Measurements from ENCODE around the gene IFIT1.
"Not testable (repeated sequence)": the region's sequence is repeated elsewhere in the genome, so short reads cannot be mapped to it uniquely, and the experiment has no call there.

IFIT1 gene

DNA sequence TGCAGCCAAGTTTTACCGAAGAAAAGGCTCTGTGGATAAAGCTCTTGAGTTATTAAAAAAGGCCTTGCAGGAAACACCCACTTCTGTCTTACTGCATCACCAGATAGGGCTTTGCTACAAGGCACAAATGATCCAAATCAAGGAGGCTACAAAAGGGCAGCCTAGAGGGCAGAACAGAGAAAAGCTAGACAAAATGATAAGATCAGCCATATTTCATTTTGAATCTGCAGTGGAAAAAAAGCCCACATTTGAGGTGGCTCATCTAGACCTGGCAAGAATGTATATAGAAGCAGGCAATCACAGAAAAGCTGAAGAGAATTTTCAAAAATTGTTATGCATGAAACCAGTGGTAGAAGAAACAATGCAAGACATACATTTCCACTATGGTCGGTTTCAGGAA, 10.6 kb downstream of the IFIT1 start:
- Histone ChIP-seq H3K4me3 (ENCODE audit: low read length in 2 of 2) (no peak overlapping the region), H3K27ac (ENCODE audit: low read length) (no peak overlapping the region), H3K27me3 (ENCODE audit: control insufficient read depth in 1 of 2, insufficient read depth in 2 of 2, low read length in 2 of 2) (no peaks in the 10 kb centered on the region), H3K36me3 (ENCODE audit: control insufficient read depth in 2 of 2, insufficient read depth in 2 of 2, low read length in 2 of 2) (peaks cover 14 to 16% of the 10 kb centered on the region in 2 donors), H3K9me3 (ENCODE audit: control insufficient read depth in 2 of 2, low read length in 2 of 2) (no peaks in the 10 kb centered on the region), H3K9ac (ENCODE audit: low read length in 2 of 2) (no peak overlapping the region), H3K4me1 (ENCODE audit: control insufficient read depth, insufficient read depth, low read length) (no peaks in the 10 kb centered on the region)

DNA sequence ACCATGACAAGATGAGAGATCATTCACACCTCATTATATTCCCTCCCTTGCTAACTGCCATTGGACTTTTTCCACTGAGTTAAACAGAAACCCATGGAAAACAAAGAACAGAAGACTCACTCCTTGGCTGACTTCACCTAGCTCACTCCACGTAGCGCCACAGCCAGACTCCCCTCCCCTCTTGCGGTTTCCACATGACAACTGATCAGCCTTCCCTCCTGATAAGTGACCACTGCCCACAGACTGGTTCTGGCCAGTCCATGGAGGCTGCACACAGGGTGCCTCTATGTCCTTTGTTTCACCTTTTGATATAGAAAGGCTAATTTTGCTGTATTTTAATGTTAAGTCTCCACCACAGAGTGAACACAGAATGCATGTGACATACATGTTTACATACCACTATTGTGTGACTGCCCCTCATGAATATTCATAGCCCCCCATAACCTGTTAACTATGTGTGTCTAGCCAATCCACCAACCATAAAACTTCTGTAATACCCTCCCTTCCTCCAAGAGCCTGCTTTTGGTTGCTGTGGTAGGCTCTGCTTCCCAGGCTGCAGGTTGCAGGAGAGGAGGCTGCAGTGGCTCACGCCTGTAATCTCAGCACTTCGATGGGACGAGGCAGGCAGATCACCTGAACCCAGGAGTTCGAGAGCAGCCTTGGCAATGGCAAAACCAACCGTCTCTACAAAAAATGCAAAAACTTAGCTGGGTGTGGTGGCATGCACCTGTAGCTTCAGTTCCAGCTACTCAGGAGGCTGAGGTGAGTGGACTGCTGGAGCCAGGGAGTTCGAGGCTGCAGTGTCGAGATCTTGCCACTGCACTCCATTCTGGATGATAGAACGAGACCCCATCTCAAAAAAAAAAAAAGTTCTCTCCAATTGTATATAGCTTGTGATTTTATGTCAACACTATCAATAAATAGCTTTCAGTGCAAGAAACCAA, 12.0 kb downstream of the IFIT1 start:
- H3K27ac ChIP-seq (ENCODE audit: low read length), result no peak overlapping the region
- no peaks in the 10 kb centered on the region for H3K9me3 ChIP-seq (ENCODE audit: control insufficient read depth in 2 of 2, low read length in 2 of 2)
- H3K4me1 ChIP-seq (ENCODE audit: control insufficient read depth, insufficient read depth, low read length), result no peaks in the 10 kb centered on the region
- H3K27me3 ChIP-seq (ENCODE audit: control insufficient read depth in 1 of 2, insufficient read depth in 2 of 2, low read length in 2 of 2), result no peaks in the 10 kb centered on the region
- H3K4me3 ChIP-seq (ENCODE audit: low read length in 2 of 2), result no peak overlapping the region
- peaks cover 14 to 16% of the 10 kb centered on the region in 2 donors for H3K36me3 ChIP-seq (ENCODE audit: control insufficient read depth in 2 of 2, insufficient read depth in 2 of 2, low read length in 2 of 2)
- no peak overlapping the region for H3K9ac ChIP-seq (ENCODE audit: low read length in 2 of 2)

DNA sequence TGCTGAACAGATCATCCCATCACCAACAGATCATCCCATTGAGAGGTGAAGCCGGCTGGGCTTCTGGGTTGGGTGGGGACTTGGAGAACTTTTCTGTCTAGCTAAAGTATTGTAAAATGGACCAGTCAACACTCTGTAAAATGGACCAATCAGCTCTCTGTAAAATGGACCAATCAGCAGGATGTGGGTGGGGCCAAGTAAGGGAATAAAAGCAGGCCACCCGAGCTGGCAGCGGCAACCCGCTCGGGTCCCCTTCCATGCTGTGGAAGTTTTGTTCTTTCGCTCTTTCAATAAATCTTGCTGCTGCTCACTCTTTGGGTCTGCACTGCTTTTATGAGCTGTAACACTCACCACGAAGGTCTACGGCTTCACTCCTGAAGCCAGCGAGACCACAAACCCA, 13.8 kb downstream of the IFIT1 start:
- not testable (repeated sequence) for H3K27ac ChIP-seq (ENCODE audit: low read length); H3K9ac ChIP-seq (ENCODE audit: low read length in 2 of 2); H3K4me3 ChIP-seq (ENCODE audit: low read length in 2 of 2); H3K9me3 ChIP-seq (ENCODE audit: control insufficient read depth in 2 of 2, low read length in 2 of 2); H3K4me1 ChIP-seq (ENCODE audit: control insufficient read depth, insufficient read depth, low read length); H3K27me3 ChIP-seq (ENCODE audit: control insufficient read depth in 1 of 2, insufficient read depth in 2 of 2, low read length in 2 of 2)
- H3K36me3 ChIP-seq (ENCODE audit: control insufficient read depth in 2 of 2, insufficient read depth in 2 of 2, low read length in 2 of 2), result peaks cover 14 to 16% of the 10 kb centered on the region in 2 donors

DNA sequence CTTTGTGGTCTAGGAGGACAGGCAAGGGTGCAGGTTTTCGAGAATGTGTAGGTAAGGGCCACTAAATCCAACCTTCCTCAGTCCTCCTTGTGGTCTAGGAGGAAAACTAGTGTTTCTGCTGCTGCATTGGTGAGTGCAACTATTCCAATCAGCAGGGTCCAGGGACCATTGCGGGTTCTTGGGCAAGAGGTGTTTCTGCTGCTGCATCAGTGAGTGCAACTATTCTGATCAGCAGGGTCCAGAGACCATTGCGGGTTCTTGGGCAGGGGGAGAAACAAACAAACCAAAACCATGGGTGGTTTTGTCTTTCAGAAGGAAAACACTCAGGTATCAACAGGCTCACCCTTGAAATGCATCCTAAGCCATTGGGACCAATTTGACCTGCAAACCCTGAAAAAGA, 15.4 kb downstream of the IFIT1 start:
- H3K27me3 ChIP-seq (ENCODE audit: control insufficient read depth in 1 of 2, insufficient read depth in 2 of 2, low read length in 2 of 2); H3K4me1 ChIP-seq (ENCODE audit: control insufficient read depth, insufficient read depth, low read length); H3K9ac ChIP-seq (ENCODE audit: low read length in 2 of 2); H3K27ac ChIP-seq (ENCODE audit: low read length); H3K4me3 ChIP-seq (ENCODE audit: low read length in 2 of 2); H3K9me3 ChIP-seq (ENCODE audit: control insufficient read depth in 2 of 2, low read length in 2 of 2): not testable (repeated sequence)
- peaks cover 5 to 12% of the 10 kb centered on the region in 2 donors for H3K36me3 ChIP-seq (ENCODE audit: control insufficient read depth in 2 of 2, insufficient read depth in 2 of 2, low read length in 2 of 2)

DNA sequence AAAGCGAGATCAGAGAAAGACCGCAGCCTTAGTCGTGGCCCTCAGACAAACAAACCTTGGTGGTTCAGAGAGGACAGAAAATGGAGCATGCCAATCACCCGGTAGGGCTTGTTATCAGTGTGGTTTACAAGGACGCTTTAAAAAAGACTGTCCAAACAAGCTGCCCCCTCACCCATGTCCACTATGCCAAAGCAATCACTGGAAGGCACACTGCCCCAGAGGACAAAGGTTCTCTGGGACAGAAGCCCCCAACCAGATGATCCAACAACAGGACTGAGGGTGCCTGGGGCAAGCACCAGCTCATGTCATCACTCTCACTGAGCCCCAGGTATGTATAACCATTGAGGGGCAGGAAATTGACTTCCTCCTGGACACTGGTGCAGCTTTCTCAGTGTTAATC, 16.9 kb downstream of the IFIT1 start:
- not testable (repeated sequence) for H3K27ac ChIP-seq (ENCODE audit: low read length); H3K4me3 ChIP-seq (ENCODE audit: low read length in 2 of 2); H3K36me3 ChIP-seq (ENCODE audit: control insufficient read depth in 2 of 2, insufficient read depth in 2 of 2, low read length in 2 of 2); H3K4me1 ChIP-seq (ENCODE audit: control insufficient read depth, insufficient read depth, low read length); H3K27me3 ChIP-seq (ENCODE audit: control insufficient read depth in 1 of 2, insufficient read depth in 2 of 2, low read length in 2 of 2); H3K9ac ChIP-seq (ENCODE audit: low read length in 2 of 2); H3K9me3 ChIP-seq (ENCODE audit: control insufficient read depth in 2 of 2, low read length in 2 of 2)

DNA sequence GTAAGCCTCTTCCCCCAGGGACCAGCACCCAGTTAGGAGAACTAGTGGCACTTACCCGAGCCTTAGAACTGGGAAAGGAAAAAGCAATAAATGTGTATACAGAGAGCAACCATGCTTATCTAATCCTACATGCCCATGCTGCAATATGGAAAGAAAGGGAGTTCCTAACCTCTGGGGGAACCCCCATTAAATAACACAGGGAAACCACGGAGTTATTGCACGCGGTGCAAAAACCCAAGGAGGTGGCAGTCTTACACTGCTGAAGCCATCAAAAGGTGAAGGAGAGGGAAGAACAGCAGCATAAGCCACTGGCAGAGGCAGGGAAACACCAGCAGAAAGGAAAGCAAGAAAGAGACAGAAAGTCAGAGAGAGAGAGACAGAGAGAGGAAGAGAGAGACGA, 18.1 kb downstream of the IFIT1 start:
- H3K27me3 ChIP-seq (ENCODE audit: control insufficient read depth in 1 of 2, insufficient read depth in 2 of 2, low read length in 2 of 2); H3K4me1 ChIP-seq (ENCODE audit: control insufficient read depth, insufficient read depth, low read length); H3K4me3 ChIP-seq (ENCODE audit: low read length in 2 of 2); H3K9ac ChIP-seq (ENCODE audit: low read length in 2 of 2); H3K36me3 ChIP-seq (ENCODE audit: control insufficient read depth in 2 of 2, insufficient read depth in 2 of 2, low read length in 2 of 2); H3K27ac ChIP-seq (ENCODE audit: low read length); H3K9me3 ChIP-seq (ENCODE audit: control insufficient read depth in 2 of 2, low read length in 2 of 2): not testable (repeated sequence)

DNA sequence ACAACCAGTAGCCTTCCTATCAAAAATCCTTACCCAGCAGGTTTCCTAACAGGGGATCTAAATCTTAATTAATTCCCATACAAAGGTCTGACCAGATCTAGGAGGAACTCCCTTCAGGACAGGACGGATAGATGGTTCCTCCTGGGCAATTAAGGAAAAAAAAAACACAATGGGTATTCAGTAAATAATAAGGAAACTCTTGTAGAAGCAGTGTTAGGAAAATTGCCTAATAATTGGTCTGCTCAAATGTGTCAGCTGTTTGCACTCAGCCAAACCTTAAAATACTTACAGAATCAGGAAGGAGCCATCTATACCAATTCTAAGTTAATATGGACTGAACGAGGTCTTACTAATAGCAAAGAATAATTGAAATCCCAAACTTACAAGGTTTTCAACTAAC, 18.7 kb downstream of the IFIT1 start:
- not testable (repeated sequence) for H3K36me3 ChIP-seq (ENCODE audit: control insufficient read depth in 2 of 2, insufficient read depth in 2 of 2, low read length in 2 of 2); H3K9me3 ChIP-seq (ENCODE audit: control insufficient read depth in 2 of 2, low read length in 2 of 2); H3K27ac ChIP-seq (ENCODE audit: low read length); H3K4me3 ChIP-seq (ENCODE audit: low read length in 2 of 2); H3K27me3 ChIP-seq (ENCODE audit: control insufficient read depth in 1 of 2, insufficient read depth in 2 of 2, low read length in 2 of 2); H3K4me1 ChIP-seq (ENCODE audit: control insufficient read depth, insufficient read depth, low read length); H3K9ac ChIP-seq (ENCODE audit: low read length in 2 of 2)

DNA sequence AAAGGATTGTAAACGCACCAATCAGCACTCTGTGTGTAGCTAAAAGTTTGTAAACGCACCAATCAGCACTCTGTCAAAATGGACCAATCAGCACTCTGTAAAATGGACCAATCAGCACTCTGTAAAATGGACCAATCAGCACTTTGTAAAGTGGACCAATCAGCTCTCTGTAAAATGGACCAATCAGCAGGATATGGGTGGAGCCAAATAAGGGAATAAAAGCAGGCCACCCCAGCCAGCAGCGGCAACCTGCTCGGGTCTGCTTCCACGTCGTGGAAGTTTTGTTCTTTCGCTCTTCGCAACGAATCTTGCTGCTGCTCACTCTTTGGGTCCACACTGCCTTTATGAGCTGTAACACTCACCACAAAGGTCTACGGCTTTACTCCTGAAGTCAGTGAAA, 19.9 kb downstream of the IFIT1 start:
- H3K9me3 ChIP-seq (ENCODE audit: control insufficient read depth in 2 of 2, low read length in 2 of 2); H3K36me3 ChIP-seq (ENCODE audit: control insufficient read depth in 2 of 2, insufficient read depth in 2 of 2, low read length in 2 of 2); H3K27me3 ChIP-seq (ENCODE audit: control insufficient read depth in 1 of 2, insufficient read depth in 2 of 2, low read length in 2 of 2); H3K4me3 ChIP-seq (ENCODE audit: low read length in 2 of 2); H3K27ac ChIP-seq (ENCODE audit: low read length); H3K9ac ChIP-seq (ENCODE audit: low read length in 2 of 2): not testable (repeated sequence)
- H3K4me1 ChIP-seq (ENCODE audit: control insufficient read depth, insufficient read depth, low read length), result peaks cover 11% of the 10 kb centered on the region

DNA sequence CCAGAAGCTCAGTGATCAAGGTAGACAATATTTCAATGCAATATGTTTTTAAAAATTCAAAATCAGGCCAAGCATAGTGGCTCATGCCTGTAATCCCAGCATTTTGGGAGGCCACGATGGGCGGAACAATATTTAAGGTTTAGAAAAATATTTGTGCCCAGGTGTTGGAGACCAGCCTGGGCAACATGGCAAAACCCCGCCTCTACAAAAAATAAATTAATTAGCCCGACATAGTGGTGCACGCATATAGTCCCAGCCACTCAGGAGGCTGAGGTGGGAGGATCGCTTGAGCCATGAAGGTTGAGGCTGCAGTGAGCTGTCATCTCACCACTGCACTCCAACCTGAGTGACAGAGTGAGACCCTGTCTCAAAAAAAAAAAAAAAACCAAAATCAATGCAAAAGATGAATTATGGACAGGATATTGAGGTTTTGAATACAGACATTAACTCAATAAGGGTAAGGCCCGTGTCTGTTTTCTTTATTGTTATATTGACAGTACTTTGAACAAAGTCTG, 21.0 kb downstream of the IFIT1 start:
- H3K4me3 ChIP-seq (ENCODE audit: low read length in 2 of 2), result peak overlapping the region; percentile 79 to 93

DNA sequence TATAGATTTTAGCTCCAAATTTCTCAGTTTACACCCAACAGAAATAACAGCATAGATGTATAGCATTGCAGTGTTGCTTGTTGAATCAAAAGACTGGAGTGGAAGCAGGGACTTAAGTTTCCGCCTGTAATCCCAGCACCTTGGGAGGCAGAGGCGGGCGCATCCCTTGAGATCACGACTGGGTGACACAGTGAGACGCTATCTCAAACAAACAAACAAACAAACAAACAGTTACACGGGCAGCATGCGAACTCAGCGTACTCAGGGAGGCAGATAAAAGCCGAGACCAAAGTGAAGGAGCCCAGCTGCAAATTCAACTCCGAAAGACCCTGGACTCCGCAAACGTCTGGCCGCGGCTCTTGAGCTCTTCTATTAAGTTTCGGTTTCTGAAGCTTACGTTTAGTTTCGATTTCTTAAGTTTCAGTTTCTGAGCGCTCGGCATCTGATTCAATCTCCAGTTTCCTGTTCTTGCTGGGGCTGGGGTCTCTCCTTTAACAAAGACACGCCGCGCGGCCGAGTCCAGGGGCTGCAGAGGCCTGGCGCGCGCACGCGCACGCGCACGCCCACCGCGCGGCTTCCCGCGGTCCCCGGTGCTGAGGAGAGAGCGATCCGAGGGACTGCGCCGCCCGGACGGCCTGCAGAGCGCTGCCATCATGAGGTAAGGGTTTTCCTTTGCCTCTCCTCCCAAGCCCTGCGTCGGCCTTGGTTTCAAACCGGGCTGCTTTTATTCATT, 21.9 kb downstream of the IFIT1 start, which contains the start of gene IFIT5:
Gene IFIT5, plus strand, starts transcription at position 423 of the 733 bp plus-strand sequence. Its CDS starts 231 bp downstream, at position 654.
- no peaks in the 10 kb centered on the region for H3K36me3 ChIP-seq (ENCODE audit: control insufficient read depth in 2 of 2, insufficient read depth in 2 of 2, low read length in 2 of 2)
- H3K27me3 ChIP-seq (ENCODE audit: control insufficient read depth in 1 of 2, insufficient read depth in 2 of 2, low read length in 2 of 2), result no peaks in the 10 kb centered on the region
- peaks cover 11% of the 10 kb centered on the region for H3K4me1 ChIP-seq (ENCODE audit: control insufficient read depth, insufficient read depth, low read length)
- H3K9me3 ChIP-seq (ENCODE audit: control insufficient read depth in 2 of 2, low read length in 2 of 2), result no peaks in the 10 kb centered on the region
- H3K9ac ChIP-seq (ENCODE audit: low read length in 2 of 2), result peak within 1 kb of the TSS; percentile 86 to 93
- peak within 1 kb of the TSS; percentile 79 to 93 for H3K4me3 ChIP-seq (ENCODE audit: low read length in 2 of 2)
- peak within 1 kb of the TSS; percentile 84 for H3K27ac ChIP-seq (ENCODE audit: low read length)

More for the DNA sequence above, 21.0 kb downstream of the IFIT1 start:
- no peaks in the 10 kb centered on the region for H3K27me3 ChIP-seq (ENCODE audit: control insufficient read depth in 1 of 2, insufficient read depth in 2 of 2, low read length in 2 of 2)
- peaks cover 11% of the 10 kb centered on the region for H3K4me1 ChIP-seq (ENCODE audit: control insufficient read depth, insufficient read depth, low read length)
- H3K9me3 ChIP-seq (ENCODE audit: control insufficient read depth in 2 of 2, low read length in 2 of 2), result no peaks in the 10 kb centered on the region
- H3K27ac ChIP-seq (ENCODE audit: low read length), result no peak overlapping the region
- H3K9ac ChIP-seq (ENCODE audit: low read length in 2 of 2), result peak overlapping the region in 1 of 2 donors; percentile 86
- H3K36me3 ChIP-seq (ENCODE audit: control insufficient read depth in 2 of 2, insufficient read depth in 2 of 2, low read length in 2 of 2), result no peaks in the 10 kb centered on the region
